Keratinocyte (primary cell): ENCODE measurements around the gene MED29. TPM values are rescaled to one million over a fixed set of nuclear protein-coding genes. Genes with fewer than 3 reads are reported as not detected.

Source experiments
- DNase-seq: peaks from one replicate; pipeline ENCODE4 v3.0.0-alpha.2; 2011; ENCODE audit warnings: low read depth, missing footprints, low spot score
- FAIRE-seq: peaks from 2 replicates; lab custom pipeline; 2011; peaks lifted over from hg19 to GRCh38; lab: Jason Lieb, UNC
- H2AFZ ChIP-seq: 2 replicates; pipeline ENCODE4 v1.6.0; 2012; ENCODE audit warnings: low read length, control low read depth, inconsistent platforms; ENCODE audit not compliant: control insufficient read depth
- H3K27ac ChIP-seq: 2 replicates; pipeline ENCODE4 v1.5.1; 2011; ENCODE audit warnings: low read length; ENCODE audit not compliant: control insufficient read depth, insufficient read depth
- H3K27me3 ChIP-seq: 3 replicates; pipeline ENCODE4 v1.6.0; 2011; ENCODE audit warnings: low read length; ENCODE audit not compliant: control insufficient read depth, insufficient read depth; ENCODE audit errors: extremely low read depth
- H3K36me3 ChIP-seq, 2 experiments: 2 replicates in 1 of 2; 3 replicates in 1 of 2; pipeline ENCODE4 v1.5.1; 2011; ENCODE audit warnings: low read length in 2 of 2, mild to moderate bottlenecking in 1 of 2; ENCODE audit not compliant: control insufficient read depth in 2 of 2, insufficient read depth in 2 of 2; ENCODE audit errors: extremely low read depth in 1 of 2
- H3K4me1 ChIP-seq: 3 replicates; pipeline ENCODE4 v1.5.1; 2011; ENCODE audit warnings: low read length; ENCODE audit not compliant: control insufficient read depth, insufficient read depth; ENCODE audit errors: extremely low read depth
- H3K4me2 ChIP-seq: 3 replicates; pipeline ENCODE4 v1.6.0; 2011; ENCODE audit warnings: low read depth, low read length; ENCODE audit not compliant: control insufficient read depth, insufficient read depth; ENCODE audit errors: extremely low read depth
- H3K4me3 ChIP-seq, 3 experiments: fragments of 200-600 bp in 1 of 3; sonication (generic) in 1 of 3; 2 replicates in 2 of 3; 3 replicates in 1 of 3; pipeline ENCODE4 v1.5.1; 2011 to 2016; ENCODE audit warnings: low read length in 3 of 3, mild to moderate bottlenecking in 3 of 3, control low read depth in 2 of 3, inconsistent platforms in 1 of 3, low read depth in 1 of 3, mixed read lengths in 1 of 3, mixed run types in 1 of 3, moderate library complexity in 1 of 3; ENCODE audit not compliant: control insufficient read depth in 2 of 3, insufficient read depth in 2 of 3; ENCODE audit errors: extremely low read depth in 1 of 3
- H3K79me2 ChIP-seq: 2 replicates; pipeline ENCODE4 v1.6.0; 2012; ENCODE audit warnings: low read length; ENCODE audit not compliant: control insufficient read depth, insufficient read depth
- H3K9ac ChIP-seq: 3 replicates; pipeline ENCODE4 v1.6.0; 2011; ENCODE audit warnings: low read length; ENCODE audit not compliant: control insufficient read depth, insufficient read depth; ENCODE audit errors: extremely low read depth
- H3K9me1 ChIP-seq: 3 replicates; pipeline ENCODE4 v1.6.0; 2011; ENCODE audit warnings: low read length; ENCODE audit not compliant: control insufficient read depth, insufficient read depth; ENCODE audit errors: extremely low read depth
- H3K9me3 ChIP-seq: 2 replicates; pipeline ENCODE4 v1.5.1; 2012; ENCODE audit warnings: low read depth, low read length; ENCODE audit not compliant: control insufficient read depth
- H4K20me1 ChIP-seq: 3 replicates; pipeline ENCODE4 v1.6.0; 2011; ENCODE audit warnings: low read length; ENCODE audit not compliant: control insufficient read depth, insufficient read depth; ENCODE audit errors: extremely low read depth
- CTCF ChIP-seq, 3 experiments: IDR thresholded peaks in 1 of 3; conservative IDR thresholded peaks in 1 of 3; optimal IDR thresholded peaks in 1 of 3; 2 replicates in 2 of 3; 3 replicates in 1 of 3; pipeline versions ENCODE3 to v1.5.1; 2011; ENCODE audit warnings: low read length in 3 of 3, mild to moderate bottlenecking in 3 of 3, moderate library complexity in 2 of 3, control low read depth in 1 of 3, inconsistent platforms in 1 of 3; ENCODE audit not compliant: insufficient read depth in 2 of 3; ENCODE audit errors: extremely low read depth in 1 of 3
- EZH2 ChIP-seq: IDR thresholded peaks from one replicate; pipeline ENCODE4 v1.6.1; 2012; ENCODE audit warnings: inconsistent platforms, mild to moderate bottlenecking, low read length, moderate library complexity
- dilution Hi-C: fragments of 300-500 bp; cut with MboI; formaldehyde crosslinking; loops from one replicate; pipeline ENCODE4 v1.7.0; 2020; ENCODE audit warnings: low sequenced_read_pairs; ENCODE audit not compliant: extremely low pct_ligation_motif_present
- polyA plus RNA-seq, 5 experiments: library from polyadenylated mRNA; depleted of rRNA in 3 of 5; stranded (reverse) in 3 of 5; stranded (forward) in 1 of 5; unstranded in 1 of 5; fragments of >200 nt; gene quantifications; 1 replicate in 1 of 5; 2 replicates in 3 of 5; 3 replicates in 1 of 5; pipeline versions ENCODE4 v1.2.1 to v1.2.3, GENCODE V29; 2011 to 2012; ENCODE audit warnings: missing spikeins in 2 of 5, low read depth in 1 of 5, low replicate concordance in 1 of 5

Gene MED29
- polyA plus RNA-seq, 1 donor (not counting 4 experiments of a cell fraction or from before 2014, with no cell fraction given) = 14.7 TPM

GRCh38 chr19:39397360-39398296 is 6.5 kb downstream of the MED29 start:
- H2AFZ ChIP-seq = no peak overlapping the region
- peaks cover 35% of the 10 kb centered on the region for H3K4me1 ChIP-seq
- no peaks in the 10 kb centered on the region for H3K9me3 ChIP-seq
- H3K4me2 ChIP-seq = peak overlapping the region; percentile 64
- peak overlapping the region; percentile 99 for H3K27ac ChIP-seq
- H3K27me3 ChIP-seq = no peaks in the 10 kb centered on the region
- H3K36me3 ChIP-seq = peaks cover 10 to 15% of the 10 kb centered on the region in 2 experiments
- DNase-seq (no peak), FAIRE-seq (no peak)
- no peaks in the 10 kb centered on the region for H3K9me1 ChIP-seq
- H3K9ac ChIP-seq = peak overlapping the region; percentile 86
- peak overlapping the region in 1 of 3 experiments; percentile 7 for H3K4me3 ChIP-seq
- H3K79me2 ChIP-seq = peaks cover 1% of the 10 kb centered on the region
- no peaks in the 10 kb centered on the region for H4K20me1 ChIP-seq
- dilution Hi-C loops = no loop called here
- TF ChIP-seq CTCF (optimal IDR thresholded peaks at IDR 0.05 in 1 of 3, IDR thresholded peaks at IDR 0.05 in 1 of 3, conservative IDR thresholded peaks at IDR 0.05 in 1 of 3; ENCODE audit: extremely low read depth in 1 of 3, insufficient read depth in 2 of 3, low read length in 3 of 3) (peak; percentile 97 to 100 (median 99)), EZH2 (no peak)

GRCh38 chr19:39398297-39398864 is 7.2 kb downstream of the MED29 start:
- TF ChIP-seq EZH2 = no peak
- no peak for TF ChIP-seq CTCF (optimal IDR thresholded peaks at IDR 0.05 in 1 of 3, IDR thresholded peaks at IDR 0.05 in 1 of 3, conservative IDR thresholded peaks at IDR 0.05 in 1 of 3; ENCODE audit: extremely low read depth in 1 of 3, insufficient read depth in 2 of 3, low read length in 3 of 3)
- peak overlapping the region; percentile 99 for H3K27ac ChIP-seq
- peak overlapping the region; percentile 86 for H3K9ac ChIP-seq
- H3K4me3 ChIP-seq = peak overlapping the region in 1 of 3 experiments; percentile 25
- H4K20me1 ChIP-seq = no peaks in the 10 kb centered on the region
- H3K79me2 ChIP-seq = no peaks in the 10 kb centered on the region
- no peaks in the 10 kb centered on the region for H3K27me3 ChIP-seq
- peaks cover 40% of the 10 kb centered on the region for H3K4me1 ChIP-seq
- H3K9me3 ChIP-seq = no peaks in the 10 kb centered on the region
- no peak for DNase-seq
- H3K36me3 ChIP-seq = peaks cover 7 to 15% of the 10 kb centered on the region in 2 experiments
- dilution Hi-C loops = no loop called here
- H3K9me1 ChIP-seq = no peaks in the 10 kb centered on the region
- H3K4me2 ChIP-seq = peak overlapping the region; percentile 64
- peak; percentile 87 for FAIRE-seq
- H2AFZ ChIP-seq = no peak overlapping the region
